Muscle layer of duodenum (tissue), 2 donors: ENCODE measurements around the gene SPHKAP.

Source experiments
- H3K27ac ChIP-seq: one replicate; pipeline ENCODE4 v1.7.0; 2013; ENCODE audit warnings: mild to moderate bottlenecking, low read length
- H3K27me3 ChIP-seq: one replicate; pipeline ENCODE4 v1.7.0; 2013; ENCODE audit warnings: low read depth, mild to moderate bottlenecking, control low read depth, low read length
- H3K36me3 ChIP-seq, 2 donors: one replicate each; pipeline ENCODE4 v1.7.0; 2013; ENCODE audit warnings: low read length in 2 of 2, control low read depth in 1 of 2, mild to moderate bottlenecking in 1 of 2; ENCODE audit not compliant: insufficient read depth in 2 of 2, control insufficient read depth in 1 of 2
- H3K4me1 ChIP-seq, 2 donors: one replicate each; pipeline ENCODE4 v1.7.0; 2013; ENCODE audit warnings: low read length in 2 of 2, mild to moderate bottlenecking in 2 of 2, control low read depth in 1 of 2, moderate library complexity in 1 of 2; ENCODE audit not compliant: insufficient read depth in 2 of 2, control insufficient read depth in 1 of 2
- H3K4me3 ChIP-seq, 2 donors: one replicate each; pipeline ENCODE4 v1.7.0; 2013; ENCODE audit warnings: low read length in 2 of 2, low read depth in 1 of 2, mild to moderate bottlenecking in 1 of 2
- H3K9me3 ChIP-seq, 2 donors: one replicate each; pipeline ENCODE4 v1.7.0; 2013; ENCODE audit warnings: low read length in 2 of 2, control low read depth in 1 of 2, mild to moderate bottlenecking in 1 of 2; ENCODE audit not compliant: control insufficient read depth in 1 of 2
- donor health status: healthy.

Gene SPHKAP

DNA sequence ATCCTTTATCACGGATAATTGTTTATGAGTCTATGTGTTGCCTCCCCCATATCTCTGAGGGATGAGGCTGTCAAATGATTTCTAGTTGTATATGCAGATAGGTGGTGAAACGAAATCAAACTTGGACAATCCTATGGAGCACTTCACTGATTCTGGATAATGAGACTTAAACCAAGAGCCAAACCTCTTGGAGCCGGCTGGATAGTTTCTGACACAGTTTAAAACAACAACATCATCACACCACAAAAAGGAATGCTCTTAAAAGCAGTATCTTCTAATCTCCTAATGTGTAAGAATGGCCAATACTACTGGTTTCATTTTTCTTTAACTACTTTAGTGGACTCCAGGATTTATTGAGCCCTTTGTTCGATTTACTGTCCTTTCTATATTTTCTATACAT lies 36.5 kb downstream of the SPHKAP start:
- H3K27ac ChIP-seq = no peak overlapping the region
- no peaks in the 10 kb centered on the region for H3K4me1 ChIP-seq
- no peaks in the 10 kb centered on the region for H3K9me3 ChIP-seq
- no peaks in the 10 kb centered on the region for H3K36me3 ChIP-seq
- no peak overlapping the region for H3K4me3 ChIP-seq
- H3K27me3 ChIP-seq = no peaks in the 10 kb centered on the region

DNA sequence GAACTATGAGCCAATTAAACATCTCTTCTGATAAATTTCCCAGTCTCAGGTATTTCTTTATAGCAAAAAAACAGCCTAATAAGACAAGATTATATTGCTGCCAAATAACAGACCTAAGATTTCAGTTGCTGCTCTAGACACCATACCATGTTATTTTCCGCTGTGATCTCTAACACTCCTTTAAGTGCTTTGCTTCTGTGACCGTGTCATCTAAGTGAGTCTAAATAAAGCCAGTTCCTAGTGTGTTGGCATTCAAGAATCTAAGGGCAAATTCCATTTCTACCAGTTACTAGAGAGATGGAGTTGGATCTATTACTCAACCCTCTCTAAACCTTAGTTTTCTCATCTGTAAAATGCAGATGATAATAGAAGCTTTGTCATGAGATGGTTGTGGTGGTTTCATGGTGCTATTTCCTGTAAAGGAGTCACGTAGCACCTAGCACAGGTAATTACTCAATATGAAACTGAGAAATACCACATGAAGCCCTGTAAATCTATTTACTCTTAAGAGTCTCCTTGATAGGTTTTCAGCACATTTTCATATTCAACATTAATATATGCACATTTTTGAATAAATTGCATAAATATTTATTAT lies 40.5 kb downstream of the SPHKAP start:
- no peaks in the 10 kb centered on the region for H3K27me3 ChIP-seq
- H3K9me3 ChIP-seq = no peaks in the 10 kb centered on the region
- H3K36me3 ChIP-seq = no peaks in the 10 kb centered on the region
- no peaks in the 10 kb centered on the region for H3K4me1 ChIP-seq
- H3K27ac ChIP-seq = no peak overlapping the region
- H3K4me3 ChIP-seq = no peak overlapping the region

GRCh38 chr2:228136027-228136426 lies 45.5 kb downstream of the SPHKAP start:
- H3K27ac ChIP-seq = no peak overlapping the region
- no peaks in the 10 kb centered on the region for H3K27me3 ChIP-seq
- H3K9me3 ChIP-seq = no peaks in the 10 kb centered on the region
- H3K4me1 ChIP-seq = no peaks in the 10 kb centered on the region
- H3K36me3 ChIP-seq = no peaks in the 10 kb centered on the region
- H3K4me3 ChIP-seq = no peak overlapping the region

DNA sequence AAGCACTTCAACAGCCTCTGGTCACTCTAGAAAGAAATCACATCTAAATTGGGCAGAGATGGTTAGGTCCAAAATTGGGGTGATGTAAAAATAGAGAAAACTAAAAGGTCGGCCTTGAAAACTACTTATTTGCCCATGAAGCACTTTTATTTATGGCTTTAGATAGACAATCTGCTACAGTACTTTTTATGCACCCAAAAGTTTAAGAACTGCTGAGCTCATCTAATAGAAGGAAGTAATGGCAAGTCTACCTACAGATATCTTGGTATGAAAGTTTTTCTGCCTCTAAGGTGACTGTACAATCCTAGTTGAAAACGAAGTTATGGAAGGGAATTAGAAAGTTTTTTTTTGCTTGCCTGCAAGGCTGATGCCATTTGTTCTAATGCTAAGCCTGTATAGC lies 46.2 kb downstream of the SPHKAP start:
- Histone ChIP-seq H3K9me3 (no peaks in the 10 kb centered on the region), H3K27me3 (no peaks in the 10 kb centered on the region), H3K4me1 (no peaks in the 10 kb centered on the region), H3K36me3 (no peaks in the 10 kb centered on the region), H3K27ac (no peak overlapping the region), H3K4me3 (no peak overlapping the region)

GRCh38 chr2:228131833-228132232 lies 49.7 kb downstream of the SPHKAP start:
- no peak overlapping the region for H3K27ac ChIP-seq
- H3K27me3 ChIP-seq = no peaks in the 10 kb centered on the region
- no peak overlapping the region for H3K4me3 ChIP-seq
- no peaks in the 10 kb centered on the region for H3K9me3 ChIP-seq
- H3K4me1 ChIP-seq = no peaks in the 10 kb centered on the region
- H3K36me3 ChIP-seq = no peaks in the 10 kb centered on the region

GRCh38 chr2:228126401-228126800 lies 55.1 kb downstream of the SPHKAP start:
- Histone ChIP-seq H3K27ac (no peak overlapping the region), H3K36me3 (no peaks in the 10 kb centered on the region), H3K4me1 (no peaks in the 10 kb centered on the region), H3K9me3 (no peaks in the 10 kb centered on the region), H3K4me3 (no peak overlapping the region), H3K27me3 (no peaks in the 10 kb centered on the region)

DNA sequence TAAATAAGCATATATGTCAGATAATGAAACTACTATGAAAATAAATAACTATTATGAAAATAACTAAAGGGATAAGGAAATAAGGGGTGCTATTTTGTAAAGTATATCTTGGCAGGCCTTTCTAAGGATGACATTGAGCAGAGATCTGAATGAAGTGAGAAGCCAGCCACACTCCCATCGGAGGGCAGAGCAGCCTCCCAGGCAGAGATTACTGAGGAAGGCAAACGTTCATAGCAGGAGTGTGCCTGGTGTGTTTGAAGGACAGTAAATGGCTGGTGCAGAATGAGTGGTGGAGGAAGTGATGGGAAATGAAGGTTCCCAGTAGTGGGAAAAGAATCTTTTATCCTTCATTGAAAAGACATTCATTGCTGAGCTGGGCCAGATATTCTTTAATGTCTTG lies 62.5 kb downstream of the SPHKAP start:
- H3K4me1 ChIP-seq = no peaks in the 10 kb centered on the region
- H3K27ac ChIP-seq = no peak overlapping the region
- H3K27me3 ChIP-seq = no peaks in the 10 kb centered on the region
- no peaks in the 10 kb centered on the region for H3K36me3 ChIP-seq
- no peak overlapping the region for H3K4me3 ChIP-seq
- H3K9me3 ChIP-seq = no peaks in the 10 kb centered on the region

DNA sequence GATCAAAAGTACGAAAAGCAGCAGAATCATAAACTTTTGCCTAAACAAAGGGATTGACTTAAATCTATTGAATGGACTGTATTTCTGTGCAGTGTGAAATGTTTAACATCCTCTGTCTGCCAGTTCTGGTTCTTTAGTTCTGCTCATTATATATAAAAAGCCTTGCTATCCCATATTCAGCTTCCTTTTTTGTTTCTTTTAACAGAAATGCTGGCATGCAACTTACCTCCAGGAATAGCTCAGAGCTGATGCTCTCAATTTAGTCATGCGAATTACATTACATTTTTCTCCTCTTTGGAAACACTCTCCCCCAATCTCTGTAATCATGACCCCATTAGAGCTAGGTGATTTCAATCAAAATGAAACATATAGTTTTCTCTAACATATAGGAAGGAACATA lies 73.6 kb downstream of the SPHKAP start:
- H3K4me3 ChIP-seq = no peak overlapping the region
- no peaks in the 10 kb centered on the region for H3K36me3 ChIP-seq
- H3K4me1 ChIP-seq = no peaks in the 10 kb centered on the region
- no peak overlapping the region for H3K27ac ChIP-seq
- no peaks in the 10 kb centered on the region for H3K9me3 ChIP-seq
- no peaks in the 10 kb centered on the region for H3K27me3 ChIP-seq

- Histone ChIP-seq H3K36me3 (no peaks in the 10 kb centered on the region), H3K9me3 (no peaks in the 10 kb centered on the region), H3K27me3 (no peaks in the 10 kb centered on the region), H3K4me1 (no peaks in the 10 kb centered on the region), H3K27ac (no peak overlapping the region), H3K4me3 (no peak overlapping the region)
These were observed 75.8 kb downstream of the SPHKAP start for GRCh38 chr2:228105526-228106250.

- peaks cover 0 to 2% of the 10 kb centered on the region in 2 donors for H3K9me3 ChIP-seq
- H3K4me3 ChIP-seq = no peak overlapping the region
- H3K27ac ChIP-seq = no peak overlapping the region
- H3K4me1 ChIP-seq = no peaks in the 10 kb centered on the region
- H3K36me3 ChIP-seq = no peaks in the 10 kb centered on the region
- H3K27me3 ChIP-seq = no peaks in the 10 kb centered on the region
These were observed 77.3 kb downstream of the SPHKAP start for GRCh38 chr2:228104215-228104614.

- Histone ChIP-seq H3K27ac (no peak overlapping the region), H3K9me3 (peaks cover 0 to 2% of the 10 kb centered on the region in 2 donors), H3K36me3 (no peaks in the 10 kb centered on the region), H3K4me3 (no peak overlapping the region), H3K27me3 (no peaks in the 10 kb centered on the region), H3K4me1 (no peaks in the 10 kb centered on the region)
These were observed 78.1 kb downstream of the SPHKAP start for GRCh38 chr2:228103379-228103778.

DNA sequence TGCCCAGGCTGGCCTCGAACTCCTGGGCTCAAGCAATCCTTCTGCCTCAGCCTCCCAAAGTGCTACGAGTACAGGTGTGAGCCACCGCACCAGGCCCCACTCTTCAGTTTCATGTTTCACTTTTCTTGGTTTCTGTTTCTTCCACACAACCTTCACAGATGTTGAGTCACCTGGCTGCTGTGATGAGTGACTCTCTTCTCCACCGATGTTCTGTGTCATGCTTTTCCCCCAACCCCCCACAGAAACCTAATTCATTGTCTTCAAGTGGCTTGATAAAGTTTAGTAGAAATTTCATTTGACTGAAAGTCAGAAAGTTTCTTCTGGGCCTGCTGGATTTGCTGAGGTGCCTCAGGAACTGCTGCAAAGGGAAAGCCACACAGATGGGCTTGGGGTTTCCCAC lies 78.5 kb downstream of the SPHKAP start:
- H3K27ac ChIP-seq = no peak overlapping the region
- no peaks in the 10 kb centered on the region for H3K27me3 ChIP-seq
- H3K4me1 ChIP-seq = no peaks in the 10 kb centered on the region
- peaks cover 0 to 2% of the 10 kb centered on the region in 2 donors for H3K9me3 ChIP-seq
- H3K4me3 ChIP-seq = no peak overlapping the region
- no peaks in the 10 kb centered on the region for H3K36me3 ChIP-seq
